Medulla oblongata (tissue), 1 donor: ENCODE data around the gene SCNN1B.
A peak's percentile ranks its signal among the peaks of the same experiment; 100 is the strongest.

Experiments used
- DNase-seq: peaks from one replicate; pipeline ENCODE4 v3.0.0-alpha.2; 2015; ENCODE audit errors: extremely low spot score

The SCNN1B gene

GRCh38 chr16:23406546-23407240 is 104.6 kb downstream of the SCNN1B start:
- no peak for DNase-seq

- DNase-seq = peak; percentile 12
These were observed 105.5 kb downstream of the SCNN1B start for GRCh38 chr16:23407436-23408127.

- no peak for DNase-seq
These were observed 106.2 kb downstream of the SCNN1B start for GRCh38 chr16:23408242-23408822.

GRCh38 chr16:23408823-23409298 is 106.8 kb downstream of the SCNN1B start:
- DNase-seq = peak; percentile 79

GRCh38 chr16:23409522-23409921 is 107.4 kb downstream of the SCNN1B start:
- no peak for DNase-seq

- DNase-seq = no peak
These were observed 108.1 kb downstream of the SCNN1B start for GRCh38 chr16:23410176-23410575.

GRCh38 chr16:23414731-23415130 is 112.6 kb downstream of the SCNN1B start:
- no peak for DNase-seq

GRCh38 chr16:23416816-23417215 is 114.7 kb downstream of the SCNN1B start:
- no peak for DNase-seq

GRCh38 chr16:23420011-23420410 is 117.9 kb downstream of the SCNN1B start:
- DNase-seq = no peak

GRCh38 chr16:23423496-23424049 is 121.5 kb downstream of the SCNN1B start:
- DNase-seq = peak; percentile 53

- DNase-seq = no peak
These were observed 122.3 kb downstream of the SCNN1B start for GRCh38 chr16:23424292-23424958.

- DNase-seq = no peak
These were observed 126.2 kb downstream of the SCNN1B start for GRCh38 chr16:23428351-23428750.
